ENCODE measurements around the gene OGN.

OGN gene

DNA sequence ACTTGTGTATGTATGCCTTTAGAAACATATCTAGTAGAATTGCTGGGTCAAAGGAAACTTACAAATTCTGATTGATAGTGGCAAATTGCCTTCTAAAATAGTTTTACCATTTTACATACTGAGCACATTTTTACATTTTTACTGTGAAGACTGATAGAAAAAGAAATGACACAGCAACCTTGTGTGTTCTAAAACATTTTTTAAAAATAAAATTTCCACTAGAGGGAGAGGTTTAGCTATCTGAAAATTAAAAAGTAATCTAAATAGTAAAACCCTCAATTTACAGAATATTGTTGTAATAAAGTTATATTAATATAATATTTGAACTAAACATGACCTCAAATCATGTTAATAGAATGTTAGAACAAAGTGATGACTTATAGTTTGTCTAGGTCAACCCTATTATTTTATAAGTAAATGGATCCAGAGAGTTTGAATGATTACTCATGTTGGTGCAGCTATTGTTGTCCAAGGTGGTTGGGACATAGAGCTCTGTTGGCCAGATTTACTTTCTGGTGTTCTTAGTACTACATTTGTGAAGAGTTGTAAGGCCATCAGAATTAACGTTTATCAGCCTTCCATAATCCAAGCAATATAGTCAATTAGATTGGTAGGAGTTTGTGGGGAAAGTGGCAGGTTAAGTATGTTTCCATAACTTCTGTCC lies 61.4 kb downstream of the OGN start:
- FAIRE-seq: peak; percentile 93

GRCh38 chr9:92341578-92341977 lies 62.8 kb downstream of the OGN start:
- no peak for FAIRE-seq

- FAIRE-seq: no peak
Measured at GRCh38 chr9:92333282-92333634, 71.1 kb downstream of the OGN start.
